Omental fat pad (tissue), 4 donors: Measurements from ENCODE around the gene LRRFIP1. TPM values are rescaled to one million over a fixed set of nuclear protein-coding genes. Genes with fewer than 3 reads are reported as not detected.

Source experiments
- ATAC-seq: fragments of 150-250 bp; one replicate; pipeline ENCODE4 v1.9.1; 2016; ENCODE audit warnings: mild to moderate bottlenecking, moderate library complexity; ENCODE audit not compliant: low FRiP score
- DNase-seq: peaks from one replicate; pipeline ENCODE4 v3.0.0-alpha.2; 2019; ENCODE audit warnings: low spot score
- total RNA-seq, 4 donors: library from RNA; depleted of rRNA; stranded (reverse); fragments of >200 nt; gene quantifications; one replicate each; pipeline ENCODE4 v1.1.0, GENCODE V29; 2016
- TF ChIP-seq, protein P1 (sequence below), 3 donors: fragments of 450-650 bp; IDR thresholded peaks; one replicate each; pipeline ENCODE4 v1.5.1; 2016 to 2017; ENCODE audit warnings: antibody characterized with exemption in 3 of 3, mild to moderate bottlenecking in 3 of 3, moderate library complexity in 2 of 3

Gene LRRFIP1
- total RNA-seq, 4 donors from 2014 or later, result 90.0 to 257 (median 113) TPM

DNA sequence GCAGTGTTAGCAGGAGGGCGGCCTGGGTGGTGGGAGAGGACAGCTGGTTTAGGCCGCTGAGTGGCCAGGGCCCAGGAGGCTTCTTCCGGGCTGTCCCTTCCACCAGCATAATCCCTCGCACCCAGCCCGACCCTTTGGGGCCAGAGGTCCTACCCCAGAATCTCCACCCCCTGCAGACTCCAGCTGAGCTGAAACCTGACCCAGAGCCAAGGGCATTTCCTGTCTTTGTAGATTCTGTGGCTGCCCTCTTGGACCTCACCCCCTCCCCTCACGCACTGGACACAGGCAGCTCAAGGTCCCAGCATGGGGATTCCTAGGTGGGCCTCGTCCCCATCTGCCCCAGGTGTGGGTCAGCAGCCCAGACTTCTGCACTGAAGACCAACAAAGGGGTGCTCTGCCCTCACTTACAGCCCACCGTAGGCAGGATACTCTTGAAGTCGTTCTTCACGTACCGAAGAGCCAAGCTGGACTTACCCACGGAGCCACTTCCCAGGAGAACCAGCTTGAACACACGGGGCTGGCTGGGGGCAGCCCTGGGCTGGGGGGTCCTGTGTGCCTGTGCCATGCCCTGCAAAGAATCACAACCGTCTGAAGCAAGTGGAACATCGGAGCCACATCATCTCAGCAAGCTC is 41.7 kb upstream of the LRRFIP1 start:
- no peak for ATAC-seq
- TF ChIP-seq, protein P1, sequence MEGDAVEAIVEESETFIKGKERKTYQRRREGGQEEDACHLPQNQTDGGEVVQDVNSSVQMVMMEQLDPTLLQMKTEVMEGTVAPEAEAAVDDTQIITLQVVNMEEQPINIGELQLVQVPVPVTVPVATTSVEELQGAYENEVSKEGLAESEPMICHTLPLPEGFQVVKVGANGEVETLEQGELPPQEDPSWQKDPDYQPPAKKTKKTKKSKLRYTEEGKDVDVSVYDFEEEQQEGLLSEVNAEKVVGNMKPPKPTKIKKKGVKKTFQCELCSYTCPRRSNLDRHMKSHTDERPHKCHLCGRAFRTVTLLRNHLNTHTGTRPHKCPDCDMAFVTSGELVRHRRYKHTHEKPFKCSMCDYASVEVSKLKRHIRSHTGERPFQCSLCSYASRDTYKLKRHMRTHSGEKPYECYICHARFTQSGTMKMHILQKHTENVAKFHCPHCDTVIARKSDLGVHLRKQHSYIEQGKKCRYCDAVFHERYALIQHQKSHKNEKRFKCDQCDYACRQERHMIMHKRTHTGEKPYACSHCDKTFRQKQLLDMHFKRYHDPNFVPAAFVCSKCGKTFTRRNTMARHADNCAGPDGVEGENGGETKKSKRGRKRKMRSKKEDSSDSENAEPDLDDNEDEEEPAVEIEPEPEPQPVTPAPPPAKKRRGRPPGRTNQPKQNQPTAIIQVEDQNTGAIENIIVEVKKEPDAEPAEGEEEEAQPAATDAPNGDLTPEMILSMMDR (IDR thresholded peaks at IDR 0.05), result no peak
- DNase-seq, result no peak

DNA sequence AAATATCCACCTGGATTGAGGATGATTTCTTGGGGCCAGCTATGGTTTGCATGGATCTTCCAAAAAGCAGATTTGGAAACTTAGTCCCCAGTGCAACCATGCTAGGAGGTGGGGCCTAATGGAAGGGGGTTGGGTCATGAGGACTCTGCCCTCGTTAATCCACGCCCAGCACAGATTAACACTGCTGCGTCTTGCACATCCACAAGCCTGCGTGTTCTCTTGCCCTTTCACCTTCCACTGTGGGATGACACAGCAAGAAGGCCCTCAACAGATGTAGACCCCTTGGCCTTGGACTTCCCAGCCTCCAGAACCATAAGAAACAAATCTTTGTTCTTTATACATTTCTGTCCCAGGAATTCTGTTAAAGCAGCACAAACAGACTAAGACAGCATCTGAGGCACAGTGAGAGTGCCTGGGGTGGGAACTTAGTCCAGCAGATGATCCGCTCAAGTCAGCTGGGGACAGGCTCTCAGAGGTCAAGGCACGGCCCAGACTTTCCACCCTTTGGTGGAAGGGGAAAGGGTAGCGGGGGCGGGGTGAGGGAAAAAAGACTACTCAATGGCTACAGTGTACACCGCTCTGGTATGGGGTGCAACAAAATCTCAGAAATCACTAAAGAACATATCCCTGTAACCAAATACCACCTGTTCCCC is 39.2 kb upstream of the LRRFIP1 start:
- TF ChIP-seq, protein P1 (IDR thresholded peaks at IDR 0.05), result no peak
- no peak for ATAC-seq
- DNase-seq, result no peak

DNA sequence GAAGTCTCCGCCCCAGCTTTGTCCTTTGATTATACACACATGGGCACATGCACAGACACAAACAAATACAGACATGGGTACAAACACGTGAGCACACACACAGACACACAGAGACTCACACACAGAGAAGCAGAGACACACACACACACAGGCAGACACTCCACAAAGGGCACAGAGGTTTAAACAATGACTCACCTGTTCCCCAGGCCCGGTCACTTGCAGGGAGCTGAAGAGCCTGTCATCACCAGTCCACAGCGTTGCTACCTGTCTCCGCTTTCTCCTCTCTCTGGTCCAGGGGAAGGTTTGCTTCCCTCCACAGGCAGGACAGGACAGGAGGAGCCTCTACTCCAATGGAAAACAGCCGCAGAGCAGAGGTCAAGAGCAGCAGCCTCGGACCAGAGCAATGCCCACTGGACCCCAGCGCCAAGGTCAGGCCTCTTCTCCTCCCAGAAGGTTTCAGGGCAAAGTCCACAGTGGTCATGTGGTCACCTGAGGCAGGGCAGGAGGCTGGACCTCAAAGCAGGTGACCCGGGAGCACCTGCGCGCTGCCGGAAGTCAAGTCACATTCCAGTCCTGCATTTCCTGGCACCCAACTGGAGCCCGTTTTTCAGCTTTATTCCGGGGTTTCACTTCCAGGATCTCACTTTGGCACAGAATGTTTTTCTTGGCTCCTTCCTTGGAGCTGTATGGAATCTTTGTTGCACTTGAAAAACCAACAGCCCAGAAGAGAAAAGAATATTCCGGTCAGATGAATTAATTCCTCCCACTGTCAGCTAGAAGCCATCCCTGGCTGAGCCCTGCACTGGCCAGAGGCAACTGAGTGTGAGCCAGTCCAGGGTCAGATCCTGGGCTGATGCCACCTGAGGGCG is 36.9 kb upstream of the LRRFIP1 start, which contains the start of gene RAB17:
RAB17 (minus strand) TSS at position 463 of the 869 bp plus-strand sequence. CDS start 4,580 bp downstream, outside the sequence.
- TF ChIP-seq, protein P1 (IDR thresholded peaks at IDR 0.05), result no peak
- DNase-seq, result no peak
- ATAC-seq, result no peak

DNA sequence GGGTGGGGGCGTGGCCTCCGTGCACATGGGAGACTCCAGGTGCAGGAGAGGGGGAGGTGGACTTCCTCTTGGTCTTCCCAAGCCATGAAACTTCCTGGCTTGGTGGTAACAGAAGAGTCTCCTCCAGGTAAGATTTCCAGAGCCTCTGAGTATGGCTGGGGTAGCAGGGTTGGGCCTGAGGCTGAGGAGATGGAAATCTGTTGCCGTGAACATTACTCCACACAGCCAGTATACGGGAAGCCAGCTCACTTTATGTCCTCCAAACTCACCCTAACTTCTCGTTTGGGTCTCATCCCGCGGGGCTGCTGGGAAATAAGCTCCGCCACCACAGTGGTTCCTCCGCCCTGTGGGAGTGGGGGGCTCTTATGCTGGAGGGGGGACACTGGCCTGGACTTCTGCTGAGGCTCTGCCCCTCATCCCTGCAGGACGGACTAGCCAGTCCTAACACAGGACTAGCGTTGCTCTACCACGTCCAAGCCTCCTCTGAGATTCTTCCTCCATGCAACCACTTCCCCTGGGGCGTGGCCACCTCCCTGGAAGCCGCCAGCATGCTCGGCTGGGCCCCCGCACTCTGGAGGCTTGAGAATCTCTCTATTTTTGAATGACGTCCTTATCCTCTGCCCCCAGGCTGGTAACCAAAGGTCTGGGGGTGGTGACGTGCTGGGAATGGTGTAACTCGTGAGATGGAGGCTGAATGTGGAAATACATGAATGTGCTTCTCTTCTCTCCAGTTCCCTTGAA is 36.1 kb upstream of the LRRFIP1 start:
- DNase-seq (no peak), ATAC-seq (no peak)
- TF ChIP-seq, protein P1 (IDR thresholded peaks at IDR 0.05), result no peak

DNA sequence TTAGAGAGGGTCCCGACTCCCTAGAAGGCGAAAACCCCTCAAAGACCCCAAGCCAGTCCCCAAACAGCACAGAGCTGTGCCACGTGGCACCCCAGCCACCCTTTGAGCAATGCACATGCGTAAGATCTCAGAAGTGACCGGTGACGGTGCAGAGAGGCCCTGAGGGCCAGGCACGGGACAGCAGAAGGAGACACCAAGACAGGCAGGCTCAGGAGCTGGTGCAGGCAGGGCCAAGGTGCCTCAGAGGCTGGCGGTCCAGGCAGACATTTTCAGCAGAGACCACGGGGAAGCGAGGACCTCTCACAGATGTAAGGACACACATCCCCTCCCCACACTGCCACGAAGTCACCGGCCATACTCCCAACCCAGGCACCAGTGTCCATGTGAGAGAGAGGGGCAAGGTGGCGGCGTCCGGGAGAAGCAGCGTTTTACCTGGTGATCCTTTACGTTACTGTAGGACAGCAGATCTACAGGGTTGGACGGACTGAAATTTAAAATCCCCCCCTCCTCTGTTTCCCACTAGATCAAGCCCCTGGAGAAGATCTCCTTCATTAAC is 34.9 kb upstream of the LRRFIP1 start:
- no peak for DNase-seq
- TF ChIP-seq, protein P1 (IDR thresholded peaks at IDR 0.05), result no peak
- no peak for ATAC-seq

DNA sequence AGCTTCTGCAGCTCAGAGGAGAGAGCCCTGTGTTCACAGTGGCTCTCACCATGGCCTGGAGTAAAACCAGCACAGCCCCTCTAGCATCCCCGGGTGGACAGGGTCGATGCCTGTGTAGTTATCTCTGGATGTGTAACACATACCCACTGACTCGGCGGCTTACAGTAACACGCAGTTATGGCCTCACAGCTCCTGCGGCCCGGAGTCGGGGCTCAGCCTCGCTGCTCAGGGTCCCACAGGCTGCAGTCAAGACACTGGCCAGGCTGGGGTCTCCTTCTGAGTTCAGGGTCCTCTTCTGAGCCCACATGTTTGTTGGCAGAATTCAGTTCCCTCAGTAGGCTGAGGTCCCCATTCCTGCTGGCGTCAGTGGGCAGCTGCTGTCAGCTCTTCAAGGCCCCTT is 34.4 kb upstream of the LRRFIP1 start:
- TF ChIP-seq, protein P1 (IDR thresholded peaks at IDR 0.05), result no peak
- ATAC-seq, result no peak
- DNase-seq, result no peak
